C4-2B (cell line): ENCODE data around the gene TMEM185B.

Experiments used
- ZFX ChIP-seq: fragments of 450-650 bp; IDR thresholded peaks from 2 replicates; pipeline ENCODE4 v1.6.1; 2017
- TF ChIP-seq, protein P1 (sequence below): fragments of 450-650 bp; conservative IDR thresholded peaks from 2 replicates; pipeline ENCODE4 v1.5.1; 2017; ENCODE audit warnings: mild to moderate bottlenecking

DNA sequence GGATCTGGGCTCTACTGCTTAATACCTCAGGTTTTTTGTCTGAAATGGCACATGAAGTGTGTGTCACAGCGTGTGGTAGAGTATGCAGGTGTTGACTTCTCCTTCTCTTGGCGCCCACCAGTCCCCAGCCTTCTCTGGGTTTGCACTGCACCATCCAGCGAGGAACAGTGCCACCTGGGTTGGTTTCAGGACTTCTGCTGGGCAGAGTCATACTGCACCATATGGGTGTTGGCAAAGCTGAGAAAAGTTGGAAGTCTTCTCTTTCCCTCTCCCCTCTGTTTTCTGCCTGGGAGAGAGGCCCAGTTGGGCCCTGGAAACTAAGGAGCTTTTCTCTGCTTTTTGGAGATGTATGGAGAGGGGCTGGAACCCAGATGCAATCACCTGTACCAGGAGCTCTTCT is 43.8 kb downstream of the TMEM185B start:
- TF ChIP-seq, protein P1, sequence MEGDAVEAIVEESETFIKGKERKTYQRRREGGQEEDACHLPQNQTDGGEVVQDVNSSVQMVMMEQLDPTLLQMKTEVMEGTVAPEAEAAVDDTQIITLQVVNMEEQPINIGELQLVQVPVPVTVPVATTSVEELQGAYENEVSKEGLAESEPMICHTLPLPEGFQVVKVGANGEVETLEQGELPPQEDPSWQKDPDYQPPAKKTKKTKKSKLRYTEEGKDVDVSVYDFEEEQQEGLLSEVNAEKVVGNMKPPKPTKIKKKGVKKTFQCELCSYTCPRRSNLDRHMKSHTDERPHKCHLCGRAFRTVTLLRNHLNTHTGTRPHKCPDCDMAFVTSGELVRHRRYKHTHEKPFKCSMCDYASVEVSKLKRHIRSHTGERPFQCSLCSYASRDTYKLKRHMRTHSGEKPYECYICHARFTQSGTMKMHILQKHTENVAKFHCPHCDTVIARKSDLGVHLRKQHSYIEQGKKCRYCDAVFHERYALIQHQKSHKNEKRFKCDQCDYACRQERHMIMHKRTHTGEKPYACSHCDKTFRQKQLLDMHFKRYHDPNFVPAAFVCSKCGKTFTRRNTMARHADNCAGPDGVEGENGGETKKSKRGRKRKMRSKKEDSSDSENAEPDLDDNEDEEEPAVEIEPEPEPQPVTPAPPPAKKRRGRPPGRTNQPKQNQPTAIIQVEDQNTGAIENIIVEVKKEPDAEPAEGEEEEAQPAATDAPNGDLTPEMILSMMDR: no peak
- TF ChIP-seq ZFX: no peak
